C4-2B (cell line): Measurements from ENCODE around the gene DEPDC1B.

Experiments
- ZFX ChIP-seq: fragments of 450-650 bp; IDR thresholded peaks from 2 replicates; pipeline ENCODE4 v1.6.1; 2017
- TF ChIP-seq, protein P1 (sequence below): fragments of 450-650 bp; conservative IDR thresholded peaks from 2 replicates; pipeline ENCODE4 v1.5.1; 2017; ENCODE audit warnings: mild to moderate bottlenecking

DNA sequence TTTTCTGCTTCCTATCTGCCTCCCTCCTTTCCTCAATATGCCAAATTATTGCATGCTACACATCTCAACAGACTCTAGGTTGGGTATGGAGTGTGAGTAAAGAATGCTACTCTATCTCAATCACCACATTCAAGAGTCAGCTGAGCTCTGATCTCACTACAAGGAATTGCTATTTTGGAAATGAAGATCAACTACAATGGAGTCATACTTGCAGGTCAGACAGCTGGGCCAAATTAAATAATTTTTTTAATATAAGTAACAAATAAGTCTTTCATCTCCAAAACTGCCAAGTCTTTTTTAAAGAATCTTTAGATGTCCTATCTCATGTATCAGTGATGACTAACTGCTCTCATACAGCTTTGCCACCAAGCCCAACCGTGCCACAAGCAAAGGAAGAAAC, 64.0 kb downstream of the DEPDC1B start:
- TF ChIP-seq, protein P1, sequence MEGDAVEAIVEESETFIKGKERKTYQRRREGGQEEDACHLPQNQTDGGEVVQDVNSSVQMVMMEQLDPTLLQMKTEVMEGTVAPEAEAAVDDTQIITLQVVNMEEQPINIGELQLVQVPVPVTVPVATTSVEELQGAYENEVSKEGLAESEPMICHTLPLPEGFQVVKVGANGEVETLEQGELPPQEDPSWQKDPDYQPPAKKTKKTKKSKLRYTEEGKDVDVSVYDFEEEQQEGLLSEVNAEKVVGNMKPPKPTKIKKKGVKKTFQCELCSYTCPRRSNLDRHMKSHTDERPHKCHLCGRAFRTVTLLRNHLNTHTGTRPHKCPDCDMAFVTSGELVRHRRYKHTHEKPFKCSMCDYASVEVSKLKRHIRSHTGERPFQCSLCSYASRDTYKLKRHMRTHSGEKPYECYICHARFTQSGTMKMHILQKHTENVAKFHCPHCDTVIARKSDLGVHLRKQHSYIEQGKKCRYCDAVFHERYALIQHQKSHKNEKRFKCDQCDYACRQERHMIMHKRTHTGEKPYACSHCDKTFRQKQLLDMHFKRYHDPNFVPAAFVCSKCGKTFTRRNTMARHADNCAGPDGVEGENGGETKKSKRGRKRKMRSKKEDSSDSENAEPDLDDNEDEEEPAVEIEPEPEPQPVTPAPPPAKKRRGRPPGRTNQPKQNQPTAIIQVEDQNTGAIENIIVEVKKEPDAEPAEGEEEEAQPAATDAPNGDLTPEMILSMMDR = no peak
- TF ChIP-seq ZFX = no peak
